22Rv1 (cell line): ENCODE results near the gene SBF2.

Experiments used
- H3K27ac ChIP-seq: fragments of 450-650 bp; 2 replicates; pipeline ENCODE4 v1.5.1; 2017
- CTCF ChIP-seq: fragments of 450-650 bp; IDR thresholded peaks from 2 replicates; pipeline ENCODE4 v1.5.1; 2017; ENCODE audit warnings: mild to moderate bottlenecking
- ZFX ChIP-seq: fragments of 450-650 bp; IDR thresholded peaks from 2 replicates; pipeline ENCODE4 v1.6.1; 2017; ENCODE audit warnings: antibody characterized with exemption, borderline replicate concordance

The SBF2 gene

DNA sequence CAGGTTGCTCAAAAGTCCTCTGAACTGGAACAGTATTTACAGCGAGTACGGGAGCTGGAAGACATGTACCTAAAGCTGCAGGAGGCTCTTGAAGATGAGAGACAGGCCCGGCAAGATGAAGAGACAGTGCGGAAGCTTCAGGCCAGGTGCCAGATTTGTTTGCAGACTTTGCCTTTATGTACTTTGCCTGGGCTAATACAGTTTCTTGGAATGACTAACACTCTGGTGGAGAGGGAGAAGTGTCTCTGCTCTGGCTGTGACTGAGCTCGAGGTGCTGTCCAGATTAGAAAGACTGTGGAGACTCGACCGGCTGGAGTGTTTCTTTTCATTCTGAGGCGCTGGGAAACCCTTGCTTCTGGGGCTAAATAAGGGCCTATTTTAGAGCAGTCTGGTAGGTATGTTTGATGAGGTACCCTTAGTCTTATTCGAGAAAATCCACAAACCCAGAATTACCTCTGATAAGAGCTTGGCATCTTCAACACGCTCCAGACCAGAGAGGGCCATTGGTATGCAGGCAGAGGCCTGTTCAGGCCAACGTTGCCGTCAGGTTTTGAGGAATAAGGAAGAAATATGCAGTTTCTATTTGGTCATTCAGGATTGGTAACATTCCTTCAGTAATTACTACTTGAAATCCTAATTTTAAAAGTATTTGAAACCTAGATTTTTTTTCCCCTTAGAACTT is 553.7 kb downstream of the SBF2 start:
- TF ChIP-seq ZFX (no peak), CTCF (no peak)
- peak overlapping the region; percentile 31 for H3K27ac ChIP-seq

DNA sequence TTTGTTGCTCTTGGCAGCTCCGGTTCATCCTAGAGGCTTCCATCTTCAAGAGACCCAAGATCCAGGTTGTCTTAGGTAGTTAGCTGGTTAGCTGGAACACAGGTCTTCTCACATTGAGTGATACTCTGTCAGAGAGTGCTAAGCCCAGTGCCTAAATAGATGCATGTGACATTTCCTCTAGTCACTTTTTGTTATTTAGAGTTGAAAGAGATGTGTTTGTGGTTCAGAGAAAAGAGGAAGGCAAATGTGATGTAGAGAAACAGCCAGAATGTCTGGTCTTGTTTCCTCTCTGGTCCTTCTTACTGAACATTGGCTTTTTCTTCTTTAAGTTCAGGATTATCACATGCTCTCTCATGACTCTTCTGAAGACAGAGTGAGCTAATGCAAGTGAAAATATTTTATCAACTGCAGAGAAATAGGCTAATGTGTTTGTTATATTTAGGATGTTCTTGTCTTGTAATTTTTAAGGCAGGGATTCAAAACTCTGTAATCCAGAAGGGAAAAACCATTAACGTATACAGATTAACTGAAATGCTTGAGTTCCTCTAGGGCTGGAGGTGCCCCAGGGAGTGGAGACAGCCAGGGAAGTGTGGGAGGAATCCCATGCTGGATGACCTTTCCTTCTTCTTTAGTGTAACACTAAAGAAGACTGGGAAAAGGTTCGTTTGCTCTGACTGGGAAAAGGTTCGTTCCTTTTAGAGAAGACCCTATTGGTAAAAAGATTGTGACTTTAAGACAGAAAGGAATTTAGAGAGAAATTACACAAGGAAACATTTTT is 554.7 kb downstream of the SBF2 start:
- TF ChIP-seq ZFX: no peak
- no peak for TF ChIP-seq CTCF
- H3K27ac ChIP-seq: no peak overlapping the region

DNA sequence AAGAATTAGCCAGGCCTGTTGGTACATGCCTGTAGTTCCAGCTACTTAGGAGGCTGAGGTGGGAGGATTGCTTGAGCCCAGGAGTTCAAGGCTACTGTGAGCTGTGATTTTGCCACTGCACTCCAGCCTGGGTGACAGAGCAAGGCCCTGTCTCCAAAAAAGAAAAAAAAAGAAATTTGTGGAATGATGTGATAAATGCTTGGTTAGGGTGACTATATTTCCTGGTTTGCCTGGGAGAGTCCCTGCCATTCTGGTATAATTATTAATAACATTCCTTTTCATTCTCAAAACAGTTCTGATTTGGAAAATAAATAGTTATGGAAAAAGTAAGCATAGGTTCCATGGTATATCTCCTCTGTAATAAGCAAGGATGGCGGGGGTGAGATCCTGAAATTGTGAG is 555.3 kb downstream of the SBF2 start:
- TF ChIP-seq ZFX: no peak
- no peak for TF ChIP-seq CTCF
- no peak overlapping the region for H3K27ac ChIP-seq

DNA sequence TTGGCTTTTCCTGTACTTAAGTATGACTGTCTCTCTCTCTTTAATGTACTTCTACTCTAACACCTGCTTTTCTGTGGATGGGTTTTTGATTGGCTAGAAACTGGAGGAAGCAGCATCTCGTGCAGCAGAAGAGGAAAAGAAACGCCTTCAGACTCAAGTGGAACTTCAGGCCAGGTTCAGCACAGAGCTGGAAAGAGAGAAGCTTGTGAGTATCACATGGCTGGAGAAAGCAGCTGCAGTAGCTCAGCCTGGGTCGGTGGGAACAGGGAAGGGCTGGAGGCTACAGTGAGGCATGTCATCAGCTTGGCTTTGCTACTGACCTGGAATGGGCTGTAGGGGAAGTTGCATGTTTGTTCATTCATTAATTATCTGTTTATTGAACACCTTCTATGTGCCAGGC is 555.9 kb downstream of the SBF2 start:
- TF ChIP-seq ZFX: no peak
- TF ChIP-seq CTCF: no peak
- H3K27ac ChIP-seq: no peak overlapping the region; the same call in 1 of the 2 replicates

GRCh38 chr11:9736365-9736764 is 557.7 kb downstream of the SBF2 start:
- 0 out of 2 replicates have a peak overlapping the region, but pooled peaks have one; percentile 11 for H3K27ac ChIP-seq
- no peak for TF ChIP-seq ZFX
- no peak for TF ChIP-seq CTCF

DNA sequence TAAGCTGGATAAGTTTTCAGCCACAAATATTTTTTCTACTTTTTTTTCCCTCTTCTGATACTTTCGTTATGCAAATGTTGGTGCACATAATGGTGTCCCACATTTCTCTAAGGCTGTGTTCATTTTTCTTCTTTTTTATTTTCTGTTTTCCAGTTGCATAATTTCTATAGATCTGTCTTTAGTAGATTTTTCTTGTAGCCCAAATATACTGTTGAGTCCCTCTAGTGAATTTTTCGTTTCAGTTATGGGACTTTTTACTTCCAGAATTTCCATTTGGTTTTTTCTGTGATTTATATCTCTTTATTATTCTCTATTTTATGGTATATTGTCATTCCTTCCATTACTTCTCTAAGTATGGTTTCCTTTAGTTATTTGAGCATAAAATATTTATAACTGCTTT is 558.1 kb downstream of the SBF2 start:
- no peak for TF ChIP-seq ZFX
- no peak for TF ChIP-seq CTCF
- H3K27ac ChIP-seq: 0 out of 2 replicates have a peak overlapping the region, but pooled peaks have one; percentile 11

GRCh38 chr11:9735236-9735635 is 558.8 kb downstream of the SBF2 start:
- TF ChIP-seq CTCF: no peak
- TF ChIP-seq ZFX: no peak
- no peak overlapping the region for H3K27ac ChIP-seq
